UCSD-AML1 (cell line): ENCODE data around the gene TMEM202.
"Not testable (repeated sequence)": the region's sequence is repeated elsewhere in the genome, so short reads cannot be mapped to it uniquely, and the experiment has no call there.

Experiments used
- DNase-seq: peaks from one replicate; lab custom pipeline; 2025; ENCODE audit not compliant: unreplicated experiment; lab: John Stamatoyannopoulos, UW

TMEM202 gene

GRCh38 chr15:72397796-72398588 is at the start of gene TMEM202:
TMEM202 (plus strand) TSS chr15:72398305; CDS start chr15:72398327, 22 bp downstream.
- no peak for DNase-seq

GRCh38 chr15:72353266-72353665 is 44.8 kb upstream of the TMEM202 start:
- DNase-seq = no peak

- DNase-seq = no peak
These were observed 43.6 kb upstream of the TMEM202 start for GRCh38 chr15:72354496-72354895.

- no peak for DNase-seq
These were observed 40.0 kb upstream of the TMEM202 start for GRCh38 chr15:72358121-72358520.

- DNase-seq = peak; percentile 75
These were observed 39.4 kb upstream of the TMEM202 start for GRCh38 chr15:72358650-72359171.

- no peak for DNase-seq
These were observed 36.9 kb upstream of the TMEM202 start for GRCh38 chr15:72361176-72361575.

- DNase-seq = peak; percentile 48
These were observed 32.3 kb upstream of the TMEM202 start for GRCh38 chr15:72365844-72366243.

GRCh38 chr15:72368325-72368724 is 29.8 kb upstream of the TMEM202 start:
- DNase-seq = peak; percentile 30

- DNase-seq = peak; percentile 47
These were observed 29.2 kb upstream of the TMEM202 start for GRCh38 chr15:72368899-72369298.

- DNase-seq = no peak
These were observed 28.1 kb upstream of the TMEM202 start for GRCh38 chr15:72369964-72370363.

GRCh38 chr15:72372361-72372760 is 25.7 kb upstream of the TMEM202 start:
- no peak for DNase-seq

GRCh38 chr15:72375501-72375845 is 22.6 kb upstream of the TMEM202 start:
- no peak for DNase-seq

- DNase-seq = peak; percentile 95
These were observed 22.1 kb upstream of the TMEM202 start, which contains the start of gene HEXA for GRCh38 chr15:72375846-72376581. HEXA (minus strand) TSS chr15:72376014; CDS start chr15:72375972, 42 bp downstream.

GRCh38 chr15:72377331-72377730 is 20.8 kb upstream of the TMEM202 start:
- no peak for DNase-seq

GRCh38 chr15:72379106-72379505 is 19.0 kb upstream of the TMEM202 start:
- DNase-seq = not testable (repeated sequence)

GRCh38 chr15:72379856-72380430 is 18.2 kb upstream of the TMEM202 start:
- no peak for DNase-seq

- no peak for DNase-seq
These were observed 17.4 kb upstream of the TMEM202 start for GRCh38 chr15:72380743-72381142.

- DNase-seq = no peak
These were observed 16.0 kb upstream of the TMEM202 start for GRCh38 chr15:72382146-72382545.

- no peak for DNase-seq
These were observed 10.4 kb upstream of the TMEM202 start for GRCh38 chr15:72387741-72388140.

GRCh38 chr15:72389231-72389630 is 8.9 kb upstream of the TMEM202 start:
- DNase-seq = no peak

GRCh38 chr15:72396331-72396730 is 1.8 kb upstream of the TMEM202 start:
- not testable (repeated sequence) for DNase-seq

- no peak for DNase-seq
These were observed 543 bp downstream of the TMEM202 start for GRCh38 chr15:72398648-72399047.
